HG03521 (cell line): ENCODE data around the gene POLN.

Source experiments
- ATAC-seq: cut with Tn5 transposase; IDR thresholded peaks from one replicate; pipeline ENCODE4 v1.9.1; 2021; ENCODE audit warnings: mild to moderate bottlenecking, moderate library complexity; ENCODE audit not compliant: unreplicated experiment

The POLN gene

GRCh38 chr4:2241410-2242353 lies at the start of gene POLN, which contains the start of gene HAUS3:
POLN (minus strand) TSS chr4:2242121; CDS start chr4:2229231, 12,890 bp downstream.
HAUS3 (minus strand) TSS chr4:2242121; CDS start chr4:2240946, 1,175 bp downstream.
- peak; percentile 91 for ATAC-seq

DNA sequence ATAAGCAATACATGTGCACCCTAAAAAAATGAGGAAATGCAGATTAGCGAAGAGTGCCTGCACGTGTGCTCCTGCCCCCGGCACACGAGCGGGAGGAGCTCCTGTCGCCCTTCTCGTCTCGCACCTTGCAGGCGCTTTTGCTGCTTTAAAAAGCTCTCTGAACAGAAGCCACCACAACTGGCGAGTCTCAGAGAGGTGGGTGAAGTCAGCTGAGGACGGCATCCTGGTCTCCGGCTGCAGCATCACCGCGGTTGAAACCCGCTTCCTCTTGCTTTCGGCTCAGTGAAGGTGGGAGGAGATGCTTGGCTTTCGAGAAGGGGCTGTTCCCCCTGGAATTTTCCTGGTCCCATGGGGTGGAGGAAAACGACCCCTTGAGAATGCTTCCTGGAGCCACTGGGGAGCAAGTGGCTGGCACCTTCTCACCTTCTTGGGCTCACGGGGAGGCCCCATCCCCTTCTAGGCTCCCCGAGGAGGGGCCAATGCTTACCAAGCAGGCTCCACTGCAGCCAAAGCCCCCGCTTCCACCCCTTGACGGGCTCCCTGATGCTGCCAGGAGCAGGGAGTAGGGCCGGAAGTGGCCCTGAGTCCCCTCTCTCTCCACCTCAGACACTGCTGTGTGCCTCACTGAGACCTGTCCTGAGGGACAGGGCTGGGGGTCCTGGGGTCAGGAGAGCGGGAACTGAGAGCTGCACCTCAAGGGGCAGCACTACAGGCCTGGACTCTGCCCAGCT lies 49.2 kb upstream of the POLN start:
- ATAC-seq: no peak

DNA sequence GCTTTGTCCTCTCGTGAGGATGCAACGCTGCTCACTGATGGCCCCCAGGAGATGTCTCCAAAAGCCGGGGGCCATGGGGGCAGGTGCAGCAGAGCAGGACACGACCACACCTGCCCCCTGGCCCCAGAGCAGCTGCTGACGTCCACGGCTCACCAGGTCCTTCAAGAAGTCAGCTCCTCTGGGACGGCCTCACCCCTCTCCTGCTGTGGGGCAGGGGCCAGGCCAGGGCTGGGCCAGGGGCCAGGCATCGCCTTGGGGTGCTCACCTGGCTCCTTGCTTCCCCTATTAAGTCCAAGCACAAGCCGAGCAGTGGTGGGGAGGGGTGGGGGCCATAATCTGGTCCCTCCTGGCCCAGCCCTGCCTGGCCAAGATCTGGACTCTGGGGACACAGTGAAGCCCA lies 48.6 kb upstream of the POLN start:
- ATAC-seq: no peak

DNA sequence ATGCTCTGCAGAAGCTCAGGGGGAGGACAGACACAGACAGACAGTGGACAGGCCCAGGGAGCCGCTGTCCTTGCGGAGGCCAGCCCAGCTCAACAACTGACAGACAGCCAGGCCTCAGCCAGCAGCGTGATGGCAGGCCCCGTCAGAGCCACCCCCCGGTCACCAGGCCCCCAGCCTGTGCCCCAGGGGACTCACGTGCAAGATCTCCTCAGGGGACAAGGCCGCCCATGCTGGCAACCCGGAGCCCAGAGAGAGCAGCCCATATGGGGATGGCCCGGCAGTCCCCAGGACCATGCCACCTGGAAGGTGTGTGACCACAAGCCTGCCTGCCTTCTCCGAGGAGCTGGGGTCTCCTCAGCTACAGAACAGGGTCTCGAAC lies 48.0 kb upstream of the POLN start:
- ATAC-seq: no peak

GRCh38 chr4:2289311-2289954 lies 47.5 kb upstream of the POLN start:
- no peak for ATAC-seq

- no peak for ATAC-seq
Measured at GRCh38 chr4:2288051-2288541, 46.2 kb upstream of the POLN start.

DNA sequence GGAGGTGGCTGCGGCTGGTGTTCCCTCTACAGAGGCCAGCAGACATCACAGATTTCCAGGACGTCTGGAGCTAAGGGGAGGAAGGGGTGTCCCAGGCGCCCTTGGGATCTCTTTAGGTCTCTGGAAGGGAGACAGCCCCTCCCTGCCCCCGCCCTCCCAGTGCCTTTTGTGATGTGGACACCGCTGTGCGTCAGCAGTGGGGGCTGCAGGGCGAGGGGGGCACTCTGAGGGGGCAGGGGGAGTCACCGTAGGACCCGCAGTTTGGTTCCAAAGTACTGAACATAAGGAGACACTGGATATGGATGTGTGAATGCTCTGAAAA lies 45.6 kb upstream of the POLN start:
- no peak for ATAC-seq

GRCh38 chr4:2286904-2287593 lies 45.1 kb upstream of the POLN start:
- no peak for ATAC-seq

- no peak for ATAC-seq
Measured at GRCh38 chr4:2285613-2286381, 43.9 kb upstream of the POLN start.

DNA sequence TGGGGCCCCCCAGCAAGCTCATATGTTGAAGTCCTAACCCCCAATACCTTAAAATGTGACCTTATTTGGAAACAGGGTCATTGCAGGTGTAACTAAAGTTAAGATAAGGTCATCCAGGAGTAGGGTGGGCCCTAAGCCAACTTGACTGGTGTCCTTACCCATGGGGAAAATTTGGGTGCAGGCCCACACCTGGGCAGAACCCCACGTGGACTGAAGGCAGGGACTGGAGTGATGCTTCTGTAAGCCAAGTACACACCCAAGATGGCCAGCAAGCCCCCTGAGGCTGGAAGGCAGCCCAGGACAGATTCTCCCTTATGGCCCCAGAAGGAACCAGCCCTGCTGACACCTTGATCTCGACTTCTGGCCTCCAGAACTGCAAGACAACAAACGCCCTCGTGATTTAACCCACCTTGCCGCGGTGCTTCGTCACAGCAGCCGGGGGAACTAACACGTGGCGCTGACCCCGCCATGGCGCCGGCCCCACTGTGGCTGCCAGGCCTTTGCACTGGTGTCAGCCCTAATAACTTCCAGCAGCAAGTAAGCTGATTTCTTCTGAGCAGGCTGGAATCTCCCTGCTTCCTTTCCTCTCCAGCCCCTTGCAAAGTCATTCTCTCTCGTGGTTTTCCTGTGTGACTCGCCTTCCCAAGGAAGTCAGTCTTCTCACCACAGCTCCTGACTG lies 43.2 kb upstream of the POLN start:
- ATAC-seq: no peak

- no peak for ATAC-seq
Measured at GRCh38 chr4:2284161-2284933, 42.4 kb upstream of the POLN start.

DNA sequence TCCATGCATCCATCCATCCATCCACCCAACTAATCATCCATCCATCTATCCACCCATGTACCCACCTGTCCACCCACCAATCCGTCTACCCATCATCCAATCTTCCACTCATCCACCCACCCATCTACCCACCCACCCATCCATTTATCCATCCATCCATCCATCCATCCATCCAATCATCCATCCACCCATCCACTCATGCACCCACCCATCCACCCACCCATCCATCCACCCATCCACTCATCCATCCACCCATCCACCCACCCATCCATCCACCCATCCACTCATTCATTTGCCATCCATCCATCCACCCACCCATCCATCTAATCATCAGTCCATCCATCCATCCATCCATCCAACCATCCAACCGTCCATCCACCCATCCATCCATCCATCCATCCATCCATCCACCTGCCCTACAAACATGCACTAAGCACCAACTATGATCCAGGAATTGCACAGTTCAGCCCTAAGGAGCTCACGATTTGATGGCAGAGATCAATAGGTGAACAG lies 41.3 kb upstream of the POLN start:
- ATAC-seq: no peak

DNA sequence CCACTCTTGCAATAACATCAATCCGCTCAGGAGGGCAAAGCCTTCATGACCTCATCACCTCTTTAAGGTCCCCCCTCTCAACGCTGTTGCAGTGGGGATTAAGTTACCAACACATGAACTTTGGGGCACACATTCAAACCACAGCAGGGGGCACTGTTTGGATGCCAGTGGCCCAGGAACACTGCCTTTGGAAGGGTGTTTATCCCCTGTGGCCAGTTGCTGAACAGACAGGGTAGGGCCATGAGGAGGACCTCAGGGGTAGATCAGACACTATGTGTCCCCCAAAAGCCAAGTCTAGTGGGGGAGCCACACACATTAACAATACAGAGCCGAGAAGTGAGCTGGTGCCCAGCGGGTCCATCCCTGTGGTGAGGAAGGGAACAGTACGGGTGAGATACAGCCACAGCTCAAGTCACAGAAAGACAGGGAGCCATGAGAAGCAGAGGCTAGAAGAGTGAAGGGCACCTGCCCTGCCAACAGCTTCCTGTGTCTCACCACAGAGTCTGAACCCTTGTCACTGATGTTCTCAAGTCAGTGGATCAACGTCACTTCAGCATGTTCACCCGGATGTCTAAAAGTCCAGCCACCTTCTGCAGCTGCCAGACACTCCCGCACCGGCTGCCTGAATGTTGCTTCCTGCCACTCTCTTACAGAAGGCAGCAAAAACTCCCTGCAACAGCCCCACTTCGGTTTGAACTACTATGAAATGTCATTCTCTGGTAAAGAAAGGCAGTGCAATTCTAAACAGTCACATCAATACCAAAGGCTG lies 39.8 kb upstream of the POLN start:
- ATAC-seq: no peak

GRCh38 chr4:2280531-2281300 lies 38.8 kb upstream of the POLN start:
- no peak for ATAC-seq

- no peak for ATAC-seq
Measured at GRCh38 chr4:2277956-2278355, 36.0 kb upstream of the POLN start.

DNA sequence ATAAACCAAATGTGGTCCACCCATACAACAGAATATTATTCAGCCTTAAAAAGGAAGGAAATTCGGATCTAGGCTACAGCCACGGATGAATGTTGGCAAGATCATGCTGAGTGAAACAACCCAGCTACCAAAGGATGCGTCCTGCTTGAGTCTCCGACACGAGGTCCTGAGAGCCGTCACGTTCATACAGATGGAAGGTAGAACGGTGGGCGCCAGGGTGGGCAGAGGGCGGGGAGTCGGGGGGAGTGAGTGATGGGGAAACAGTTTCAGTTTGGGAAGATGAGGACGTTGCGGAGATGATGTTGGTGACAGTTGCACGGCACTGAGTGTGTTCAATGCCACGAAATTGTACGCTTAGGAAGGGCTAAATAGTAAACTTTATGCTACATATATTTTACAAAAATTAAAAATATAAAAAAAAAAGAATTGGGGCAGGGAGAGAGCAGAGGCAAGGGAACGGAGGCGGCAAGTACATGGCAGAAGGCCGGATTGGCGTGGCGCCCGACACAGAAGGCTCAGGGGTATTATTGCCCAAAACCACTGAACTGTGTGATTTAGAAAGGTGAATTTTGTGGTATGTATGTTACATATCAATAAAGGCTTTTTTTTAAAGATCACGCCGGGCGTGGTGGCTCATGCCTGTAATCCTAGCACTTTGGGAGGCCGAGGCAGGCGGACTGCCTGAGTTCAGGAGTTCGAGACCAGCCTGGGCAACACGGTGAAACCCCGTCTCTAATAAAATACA lies 34.8 kb upstream of the POLN start:
- ATAC-seq: no peak
